GM19099 (cell line): ENCODE results near the gene MTX1.

ENCODE experiments used
- POLR2A ChIP-seq: IDR thresholded peaks from 3 replicates; pipeline ENCODE4 v1.6.1; 2011; ENCODE audit warnings: low read depth; ENCODE audit not compliant: insufficient read length; ENCODE audit errors: extremely low read depth

Gene MTX1

DNA sequence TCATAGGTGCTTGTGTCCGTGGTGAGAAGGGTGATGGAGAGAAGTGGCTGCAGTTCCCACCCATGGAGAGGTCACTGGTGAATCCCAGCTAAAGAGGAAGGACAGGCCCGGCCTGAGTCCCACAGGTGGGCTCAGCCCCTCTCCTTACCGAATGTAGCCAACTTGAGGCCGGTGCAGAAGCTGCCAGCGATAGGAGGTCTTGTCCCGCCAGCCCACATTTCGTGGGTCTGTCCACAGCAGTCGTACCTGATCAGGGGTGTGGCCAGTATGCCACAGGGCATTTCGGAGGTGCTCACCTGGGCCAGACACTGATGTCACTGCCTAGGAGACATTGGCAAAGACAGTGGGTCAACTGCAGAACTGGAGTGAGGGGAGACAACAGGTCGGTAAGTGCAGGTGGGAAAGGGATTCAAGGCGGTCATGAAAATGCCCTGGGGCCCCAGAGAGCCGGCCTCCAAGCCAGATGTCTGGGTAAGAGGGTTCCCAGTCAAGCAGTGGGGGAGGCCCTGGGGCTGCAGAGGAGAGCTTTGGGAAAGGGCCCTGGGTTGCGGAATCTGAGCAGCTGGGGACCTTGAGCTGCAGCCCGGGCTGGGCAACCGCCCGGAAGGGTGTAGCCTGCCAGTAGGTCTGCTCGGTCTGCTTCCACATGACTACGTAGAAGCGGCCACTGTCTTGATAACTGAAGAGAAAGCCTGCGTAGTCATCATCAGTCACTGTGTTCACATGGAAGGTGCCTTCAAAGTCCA lies 11.4 kb upstream of the MTX1 start:
- TF ChIP-seq POLR2A, result no peak

DNA sequence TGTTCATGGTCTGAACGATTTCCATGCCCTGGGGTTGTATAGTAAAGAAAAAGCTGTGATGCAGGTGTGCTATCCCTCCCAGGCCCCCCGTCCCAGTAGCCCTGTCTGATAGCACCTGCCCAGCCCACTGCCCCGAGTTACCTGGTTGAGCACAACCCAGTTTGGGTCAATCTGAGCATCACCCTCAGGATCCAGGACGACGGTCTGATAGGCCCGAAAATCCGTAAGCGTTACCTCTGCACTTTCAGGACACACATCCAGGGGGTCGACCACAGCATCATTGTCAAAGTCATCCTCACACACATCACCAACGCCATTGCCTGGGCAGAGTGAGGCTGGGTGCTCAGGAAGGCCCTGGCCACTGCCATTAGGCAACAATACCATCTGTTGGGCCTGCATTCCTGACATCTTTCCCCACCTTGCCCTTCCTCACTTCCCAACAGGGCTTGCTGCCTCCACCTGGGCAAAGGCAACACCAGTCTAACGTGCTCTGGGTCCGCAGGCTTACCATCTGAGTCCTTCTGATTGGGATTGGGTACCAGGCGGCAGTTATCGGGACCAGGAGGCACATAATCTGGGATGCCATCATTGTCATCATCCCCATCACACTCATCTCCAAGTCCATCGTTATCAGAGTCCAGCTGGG lies 10.5 kb upstream of the MTX1 start:
- TF ChIP-seq POLR2A, result no peak

DNA sequence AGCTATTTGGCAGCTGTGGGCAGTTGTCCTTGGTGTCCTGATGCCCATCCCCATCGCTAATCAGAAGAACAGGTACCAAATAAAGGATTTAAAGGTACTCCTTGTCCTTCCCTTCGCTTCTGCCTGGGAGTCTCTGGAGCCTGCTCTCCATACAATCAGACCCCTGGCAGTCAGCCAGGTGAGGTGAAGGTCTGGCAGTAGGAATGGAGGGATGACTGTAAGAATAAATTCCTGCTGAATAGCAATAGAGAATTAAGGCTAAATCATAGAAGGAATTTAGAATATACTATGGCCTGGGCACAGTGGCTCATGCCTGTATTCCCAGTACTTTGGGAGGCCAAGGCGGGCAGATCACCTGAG lies 10.0 kb upstream of the MTX1 start:
- no peak for TF ChIP-seq POLR2A

DNA sequence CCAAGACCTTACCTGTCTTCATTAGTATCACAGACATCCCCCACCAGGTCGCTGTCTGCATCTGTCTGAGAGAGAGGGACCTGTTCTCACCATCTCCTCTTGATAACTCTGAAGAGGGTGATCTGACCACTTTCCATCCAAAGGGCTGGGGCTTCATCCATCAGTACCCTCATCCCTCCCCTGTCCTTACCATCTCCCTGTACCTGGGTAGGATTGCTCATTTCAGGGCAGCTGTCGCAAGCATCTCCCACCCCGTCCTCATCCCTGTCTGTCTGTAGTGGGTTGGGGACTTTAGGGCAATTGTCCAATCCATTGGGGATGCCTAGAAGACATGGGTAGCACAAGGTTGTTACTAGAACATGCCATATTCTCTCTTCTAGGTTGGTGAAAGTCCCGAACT lies 8.7 kb upstream of the MTX1 start:
- TF ChIP-seq POLR2A, result no peak

DNA sequence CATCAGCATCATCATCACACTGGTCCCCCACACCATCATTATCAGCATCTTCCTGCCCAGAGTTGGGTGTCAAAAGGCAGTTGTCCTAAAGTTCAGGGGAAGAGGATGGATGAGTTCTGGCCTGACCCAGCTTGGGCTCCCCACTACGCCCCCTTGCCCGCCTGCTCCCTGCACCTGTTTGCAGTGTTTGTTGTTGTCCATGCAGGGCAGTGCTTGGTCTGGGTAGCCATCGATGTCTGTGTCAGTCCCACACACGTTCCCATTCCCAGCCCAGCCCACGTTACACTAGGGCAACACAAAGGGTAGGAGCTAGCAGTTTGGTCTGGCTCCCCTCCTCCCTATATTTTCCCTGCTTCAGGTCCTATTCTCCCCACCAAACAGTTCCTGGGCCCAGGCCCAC lies 7.6 kb upstream of the MTX1 start:
- no peak for TF ChIP-seq POLR2A

DNA sequence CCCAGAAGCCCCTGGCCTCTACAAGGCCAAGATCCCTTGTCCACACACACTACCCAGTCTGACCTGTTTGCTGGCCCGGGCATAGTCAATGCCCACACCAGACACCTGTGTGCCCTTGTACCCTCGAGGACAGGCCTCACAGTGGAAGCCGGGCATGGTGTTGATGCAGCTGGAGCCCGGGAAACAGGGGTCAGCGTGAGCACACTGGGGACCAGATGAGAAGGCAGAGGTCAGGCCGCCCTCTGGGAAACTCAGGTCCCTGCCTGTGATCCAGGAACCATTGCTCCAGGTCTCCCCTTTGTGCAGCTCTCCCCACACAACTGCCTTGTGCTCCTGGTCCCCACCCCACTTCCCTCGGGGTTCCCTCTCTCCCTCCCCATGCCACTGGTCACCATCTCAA lies 6.3 kb upstream of the MTX1 start:
- TF ChIP-seq POLR2A, result no peak

DNA sequence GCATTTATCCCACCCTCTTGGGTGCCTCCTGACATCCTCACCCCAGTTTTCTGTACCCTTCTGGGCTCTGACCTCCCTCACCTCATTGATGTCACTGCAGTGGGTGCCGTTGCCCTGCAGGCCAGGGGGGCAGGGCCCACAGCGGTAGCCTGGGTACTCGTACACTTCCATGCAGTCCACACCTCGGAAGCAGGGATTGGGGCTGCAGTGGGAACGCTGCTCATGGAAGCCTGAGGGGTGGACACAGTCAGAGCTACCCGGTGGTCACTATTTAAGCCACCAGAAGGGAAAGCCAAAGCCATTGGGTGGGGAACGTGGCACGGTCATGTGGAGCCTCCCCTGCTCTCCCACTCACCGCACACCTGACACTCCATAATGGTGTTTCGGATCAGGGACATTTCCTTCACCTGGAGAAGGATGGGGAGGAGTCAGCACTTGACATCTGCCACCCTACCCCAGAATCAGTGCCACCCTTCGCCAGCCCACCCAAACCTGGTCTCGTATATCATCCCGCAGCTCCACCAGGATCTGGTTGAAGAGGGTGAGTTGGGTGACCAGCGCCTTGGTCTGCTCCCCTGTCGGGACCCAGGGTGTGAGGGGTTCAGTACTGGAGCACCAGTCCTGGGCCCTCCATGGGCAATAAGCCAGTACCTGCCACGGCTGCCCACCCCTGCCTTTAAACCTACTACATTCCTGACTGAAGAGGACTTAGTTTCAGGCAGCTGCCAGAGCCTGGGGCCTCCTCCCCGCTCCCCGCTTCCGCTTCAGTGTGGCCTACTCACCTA lies 5.6 kb upstream of the MTX1 start:
- TF ChIP-seq POLR2A, result no peak

DNA sequence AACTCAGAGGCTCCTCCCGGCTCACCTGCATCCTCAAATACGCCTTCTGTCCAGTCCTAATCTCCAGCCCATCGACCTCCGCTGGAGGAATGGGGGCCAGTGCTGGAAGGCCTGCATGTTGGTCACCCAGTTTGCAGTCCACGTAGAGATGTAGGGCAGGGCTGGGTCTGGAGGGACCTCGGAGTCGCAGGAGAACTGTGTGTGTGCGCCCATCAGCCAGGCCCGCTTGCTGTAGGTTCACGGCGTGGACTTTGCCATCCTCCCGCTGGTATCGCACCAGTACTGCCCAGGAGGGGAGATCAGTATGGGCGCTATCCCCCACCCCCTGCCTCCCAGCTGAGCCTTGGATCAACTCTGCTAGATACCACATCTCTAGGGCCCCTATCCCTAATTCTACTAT lies 3.5 kb upstream of the MTX1 start:
- no peak for TF ChIP-seq POLR2A

DNA sequence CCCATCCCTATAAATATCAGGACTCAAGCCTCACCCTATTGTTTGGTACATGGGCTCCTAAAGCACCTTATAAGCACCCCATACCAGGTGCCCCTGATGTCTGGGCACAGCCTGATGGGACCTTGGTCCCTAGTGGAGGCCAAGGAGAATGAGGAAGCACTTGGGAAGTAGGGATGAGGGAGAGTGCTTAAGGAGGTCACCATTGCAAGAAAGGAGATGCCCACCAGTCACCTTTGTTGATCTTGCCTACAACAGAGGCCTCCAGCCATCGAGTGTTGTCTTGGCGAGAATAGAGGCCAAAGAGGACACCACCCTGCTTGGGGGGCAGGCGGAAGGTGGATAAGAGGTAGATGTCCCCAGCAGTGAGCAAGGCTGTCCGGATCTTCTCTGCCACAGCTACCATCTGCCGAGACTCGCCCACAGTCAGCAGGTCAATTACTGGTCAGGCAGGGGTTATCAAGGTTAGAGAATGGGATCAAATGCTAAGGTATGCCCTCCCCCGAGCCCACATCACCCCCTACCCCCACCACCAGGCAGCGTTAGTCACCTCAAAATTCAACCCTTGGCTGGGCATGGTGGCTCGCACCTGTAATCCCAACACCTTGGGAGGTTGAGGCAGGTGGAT lies 2.4 kb upstream of the MTX1 start:
- TF ChIP-seq POLR2A, result no peak

DNA sequence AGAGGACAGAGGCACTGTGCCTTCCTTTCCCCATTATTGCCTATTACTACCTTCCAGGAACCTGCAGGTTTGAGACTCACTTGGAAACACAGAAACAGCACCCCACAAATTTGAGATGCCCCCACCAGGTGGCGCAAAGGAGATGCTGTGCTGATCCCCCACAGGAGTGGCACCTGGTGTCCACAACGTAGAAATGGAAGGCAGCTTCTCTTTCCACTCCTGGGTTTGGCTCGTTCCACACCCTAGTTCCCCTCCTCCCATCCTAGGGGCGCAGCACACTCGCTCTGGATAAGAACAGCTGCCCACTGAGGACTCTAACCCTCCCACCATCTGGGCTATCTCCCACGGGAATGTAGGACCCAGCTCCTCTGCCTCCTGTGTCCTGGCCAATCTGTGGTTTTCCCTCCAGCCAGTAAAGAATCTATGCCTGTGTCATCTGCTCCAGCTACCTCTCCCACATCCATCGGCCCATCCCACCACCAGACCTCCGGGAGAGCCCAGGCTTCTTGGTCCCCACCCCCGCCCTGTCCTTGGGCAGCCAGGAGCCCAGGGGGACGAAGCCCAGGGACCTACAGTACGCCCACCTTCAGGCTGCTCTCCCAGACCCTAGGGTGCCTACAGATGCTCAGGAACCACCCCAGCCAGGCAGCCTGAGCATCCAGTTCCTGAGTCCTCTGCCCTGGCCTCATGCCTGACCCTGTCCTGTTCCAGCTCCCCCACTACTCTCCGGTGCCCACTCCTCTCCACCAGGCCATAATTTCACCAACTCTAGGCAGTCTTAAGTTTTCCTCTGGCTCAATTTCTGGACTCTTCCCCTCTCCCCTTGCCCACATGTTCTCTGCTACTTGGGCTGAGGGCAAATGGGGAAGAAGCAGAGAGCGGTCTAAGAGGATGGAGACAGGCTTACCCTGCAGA lies 1.3 kb upstream of the MTX1 start:
- TF ChIP-seq POLR2A, result no peak

DNA sequence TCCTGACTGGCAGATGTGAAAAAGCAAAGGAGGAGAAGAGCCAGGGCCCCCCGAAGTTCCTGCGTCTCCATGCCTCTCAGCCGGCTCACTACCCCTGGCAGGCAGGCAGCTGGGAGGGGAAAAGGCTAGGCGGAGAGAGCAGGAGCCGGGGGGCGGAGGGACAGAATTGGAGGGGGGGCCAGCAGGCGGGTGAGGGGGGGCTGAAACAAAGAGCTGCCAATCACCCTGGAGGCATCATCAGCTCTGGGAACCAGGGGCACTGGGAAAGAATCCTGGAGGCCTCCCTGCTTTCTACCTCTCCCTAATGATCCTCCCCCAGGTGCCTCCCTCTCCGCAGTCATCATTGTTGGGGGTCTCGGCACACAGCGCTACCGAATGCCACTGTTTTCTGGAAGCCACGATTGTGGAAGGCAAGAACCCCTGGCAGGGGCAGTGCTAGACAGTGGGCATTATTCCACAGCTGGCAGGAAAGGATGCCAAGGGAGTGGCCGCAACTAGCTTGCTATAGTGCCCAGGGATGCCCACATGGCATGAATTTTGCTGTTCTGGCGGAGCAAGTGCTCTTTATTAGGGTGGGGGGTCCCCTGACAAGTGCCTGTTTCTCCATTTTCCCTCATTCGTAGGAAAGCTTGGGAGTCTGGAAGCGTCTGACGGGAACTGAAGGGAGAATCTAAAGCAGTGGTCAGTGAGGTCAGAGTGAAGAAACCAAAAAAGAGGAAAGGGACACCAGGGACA lies 522 bp upstream of the MTX1 start, which contains the start of gene THBS3:
Gene THBS3 (minus strand): TSS at position 92 of the 735 bp plus-strand sequence. CDS start 21 bp downstream, at position 71.
- no peak for TF ChIP-seq POLR2A

DNA sequence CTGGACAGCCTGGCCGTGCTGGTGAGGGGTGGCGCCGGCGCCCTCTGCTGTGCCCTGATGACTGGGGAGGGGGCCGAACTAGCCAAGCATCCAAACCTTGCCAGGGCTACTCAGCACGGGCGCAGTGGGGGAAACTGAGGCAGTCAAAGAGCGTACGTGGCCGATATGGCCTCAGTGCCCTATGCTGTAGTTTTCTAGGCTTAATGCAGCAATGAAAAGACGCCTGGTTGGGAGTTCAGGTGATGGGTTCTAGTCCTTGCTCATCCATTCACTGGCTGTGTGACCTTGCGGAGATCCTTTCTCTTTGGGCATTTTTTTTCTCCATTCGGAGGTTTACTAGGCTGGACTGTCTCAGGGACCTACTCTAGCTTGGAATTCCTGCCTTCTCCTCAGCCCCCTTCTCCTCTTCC lies 822 bp downstream of the MTX1 start:
- TF ChIP-seq POLR2A, result no peak

DNA sequence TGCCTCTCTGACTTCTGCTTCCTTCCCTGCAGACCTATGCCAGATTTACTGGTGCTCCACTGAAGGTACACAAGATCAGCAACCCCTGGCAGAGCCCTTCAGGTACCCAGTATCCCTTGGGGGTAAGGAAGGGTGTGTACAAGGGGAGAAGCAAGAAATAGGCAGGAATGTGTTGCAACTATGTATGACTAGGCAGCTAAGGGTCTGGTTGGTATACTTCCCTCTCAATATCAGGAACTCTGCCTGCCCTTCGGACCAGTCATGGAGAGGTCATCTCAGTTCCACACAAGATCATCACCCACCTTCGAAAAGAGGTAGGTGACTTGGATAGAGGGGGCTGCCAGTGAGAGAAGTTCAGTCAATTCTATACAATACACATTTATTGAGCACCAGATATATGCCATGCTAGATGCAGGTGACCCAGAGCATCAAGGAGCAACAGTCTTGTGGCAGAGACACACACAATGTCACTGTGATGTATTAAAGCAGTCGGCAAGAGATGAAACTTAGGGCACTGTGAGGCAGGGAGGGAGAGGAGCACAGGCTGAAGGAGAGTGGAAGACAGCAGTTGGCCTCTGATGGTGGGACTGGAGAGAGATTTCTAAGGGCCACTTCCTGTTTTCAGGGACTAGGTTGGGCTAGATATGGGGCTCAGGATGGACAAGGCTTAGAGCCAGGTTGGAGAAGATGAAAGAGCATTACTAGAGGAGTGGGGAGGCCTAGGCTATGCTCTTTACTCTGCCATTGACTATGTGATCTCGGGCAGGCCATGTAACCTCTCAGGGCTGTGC lies 2.0 kb downstream of the MTX1 start:
- TF ChIP-seq POLR2A, result no peak
